ENCODE data around the gene OR14J1. TPM values are rescaled to one million over a fixed set of nuclear protein-coding genes. Genes with fewer than 3 reads are reported as not detected.
A peak's percentile ranks its signal among the peaks of the same experiment; 100 is the strongest.

Gene OR14J1
- total and polyA plus RNA-seq, 4 donors = 0.20 TPM; not detected in 3

DNA sequence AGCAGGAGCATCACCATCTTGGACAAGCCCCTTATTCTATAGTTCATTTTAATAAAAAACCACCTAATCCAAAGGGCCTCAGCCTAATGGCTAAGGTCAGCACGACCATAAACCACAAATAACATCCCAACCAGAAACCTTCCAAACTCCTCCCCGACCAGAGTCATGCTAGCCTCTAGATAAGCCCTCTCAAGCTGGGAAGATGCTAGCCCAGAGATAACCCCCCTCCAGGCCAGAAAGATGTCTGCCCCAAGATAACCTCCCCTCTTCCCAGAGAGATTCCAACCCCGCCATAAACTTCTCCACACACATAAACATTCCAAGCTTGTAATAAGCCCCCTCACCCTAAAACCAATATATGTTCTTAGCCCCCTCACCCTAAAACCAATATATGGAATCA, 38.5 kb upstream of the OR14J1 start:
- H3K9ac ChIP-seq (ENCODE audit: insufficient read depth in 1 of 2, low read length in 2 of 2) = no peak overlapping the region
- 61 to 79% methylated on average over 3 of the region's 3 CpGs for WGBS, 2 donors

DNA sequence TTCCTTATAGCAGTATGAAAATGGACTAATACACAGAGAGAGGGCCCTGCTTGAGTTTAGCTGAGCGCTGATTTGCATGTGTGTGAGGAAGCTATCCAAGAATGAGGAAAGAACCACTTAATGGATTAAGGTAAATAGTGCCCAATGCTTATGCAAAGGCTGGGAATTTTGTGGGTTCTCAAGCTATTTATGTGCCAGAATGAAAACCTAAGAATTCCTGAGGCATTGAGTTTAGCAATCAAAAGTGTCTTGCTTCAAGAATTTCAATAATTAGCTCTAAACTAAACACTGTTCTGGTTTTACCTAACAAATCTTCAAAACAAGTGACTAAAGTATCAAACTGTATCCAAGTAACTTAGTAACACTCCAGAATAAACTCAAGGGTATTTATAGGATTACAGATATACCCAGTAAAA, 7.0 kb upstream of the OR14J1 start:
- no peaks in the 10 kb centered on the region for H3K27me3 ChIP-seq (ENCODE audit: control insufficient read depth in 3 of 3, insufficient read depth in 3 of 3, low read length in 2 of 3)
- H3K36me3 ChIP-seq (ENCODE audit: control insufficient read depth in 4 of 4, insufficient read depth in 4 of 4, low read length in 4 of 4) = no peaks in the 10 kb centered on the region
- no peak overlapping the region for H3K4me3 ChIP-seq
- 69 to 92% methylated on average over 1 of the region's 1 CpG for WGBS, 2 donors
- H3K27ac ChIP-seq (ENCODE audit: low read depth in 1 of 2, low read length in 1 of 2) = no peak overlapping the region
- TF ChIP-seq, protein P1, sequence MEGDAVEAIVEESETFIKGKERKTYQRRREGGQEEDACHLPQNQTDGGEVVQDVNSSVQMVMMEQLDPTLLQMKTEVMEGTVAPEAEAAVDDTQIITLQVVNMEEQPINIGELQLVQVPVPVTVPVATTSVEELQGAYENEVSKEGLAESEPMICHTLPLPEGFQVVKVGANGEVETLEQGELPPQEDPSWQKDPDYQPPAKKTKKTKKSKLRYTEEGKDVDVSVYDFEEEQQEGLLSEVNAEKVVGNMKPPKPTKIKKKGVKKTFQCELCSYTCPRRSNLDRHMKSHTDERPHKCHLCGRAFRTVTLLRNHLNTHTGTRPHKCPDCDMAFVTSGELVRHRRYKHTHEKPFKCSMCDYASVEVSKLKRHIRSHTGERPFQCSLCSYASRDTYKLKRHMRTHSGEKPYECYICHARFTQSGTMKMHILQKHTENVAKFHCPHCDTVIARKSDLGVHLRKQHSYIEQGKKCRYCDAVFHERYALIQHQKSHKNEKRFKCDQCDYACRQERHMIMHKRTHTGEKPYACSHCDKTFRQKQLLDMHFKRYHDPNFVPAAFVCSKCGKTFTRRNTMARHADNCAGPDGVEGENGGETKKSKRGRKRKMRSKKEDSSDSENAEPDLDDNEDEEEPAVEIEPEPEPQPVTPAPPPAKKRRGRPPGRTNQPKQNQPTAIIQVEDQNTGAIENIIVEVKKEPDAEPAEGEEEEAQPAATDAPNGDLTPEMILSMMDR (IDR thresholded peaks at IDR 0.05; ENCODE audit: control extremely low read depth, extremely low read depth) = no peak
- no peak overlapping the region for H3K9ac ChIP-seq (ENCODE audit: insufficient read depth in 1 of 2, low read length in 2 of 2)
- DNase-seq (peak in 2 of 3 donors; percentile 28 to 65), ATAC-seq (ENCODE audit: insufficient read depth, low FRiP score) (peak; percentile 58)
- H3K4me1 ChIP-seq (ENCODE audit: control insufficient read depth in 5 of 5, insufficient read depth in 5 of 5, low read length in 5 of 5) = peaks cover 0 to 3% (median 0%) of the 10 kb centered on the region in 5 donors
- H3K9me3 ChIP-seq (ENCODE audit: control insufficient read depth in 4 of 4, insufficient read depth in 3 of 4, low read length in 3 of 4) = peaks cover 0 to 2% (median 0%) of the 10 kb centered on the region in 4 donors

More for the DNA sequence above, 38.5 kb upstream of the OR14J1 start:
- Histone ChIP-seq H3K4me1 (ENCODE audit: control insufficient read depth in 5 of 5, insufficient read depth in 5 of 5, low read length in 5 of 5) (no peaks in the 10 kb centered on the region), H3K27me3 (ENCODE audit: control insufficient read depth in 3 of 3, insufficient read depth in 3 of 3, low read length in 2 of 3) (no peaks in the 10 kb centered on the region), H3K36me3 (ENCODE audit: control insufficient read depth in 4 of 4, insufficient read depth in 4 of 4, low read length in 4 of 4) (no peaks in the 10 kb centered on the region), H3K4me3 (no peak overlapping the region), H3K27ac (ENCODE audit: low read depth in 1 of 2, low read length in 1 of 2) (no peak overlapping the region), H3K9me3 (ENCODE audit: control insufficient read depth in 4 of 4, insufficient read depth in 3 of 4, low read length in 3 of 4) (no peaks in the 10 kb centered on the region)
- ATAC-seq (ENCODE audit: insufficient read depth, low FRiP score) = no peak
- TF ChIP-seq, protein P1 (IDR thresholded peaks at IDR 0.05; ENCODE audit: control extremely low read depth, extremely low read depth) = no peak
- DNase-seq = no peak

GRCh38 chr6:29295181-29295585, 6.3 kb upstream of the OR14J1 start:
- H3K9ac ChIP-seq (ENCODE audit: insufficient read depth in 1 of 2, low read length in 2 of 2) = no peak overlapping the region
- TF ChIP-seq, protein P1 (IDR thresholded peaks at IDR 0.05; ENCODE audit: control extremely low read depth, extremely low read depth) = no peak
- peak overlapping the region in 1 of 2 donors; percentile 73 for H3K27ac ChIP-seq (ENCODE audit: low read depth in 1 of 2, low read length in 1 of 2)
- H3K4me3 ChIP-seq = no peak overlapping the region
- no peaks in the 10 kb centered on the region for H3K27me3 ChIP-seq (ENCODE audit: control insufficient read depth in 3 of 3, insufficient read depth in 3 of 3, low read length in 2 of 3)
- no peaks in the 10 kb centered on the region for H3K36me3 ChIP-seq (ENCODE audit: control insufficient read depth in 4 of 4, insufficient read depth in 4 of 4, low read length in 4 of 4)
- 81 to 91% methylated on average over 12 of the region's 12 CpGs for WGBS, 2 donors
- H3K9me3 ChIP-seq (ENCODE audit: control insufficient read depth in 4 of 4, insufficient read depth in 3 of 4, low read length in 3 of 4) = peaks cover 0 to 2% (median 0%) of the 10 kb centered on the region in 4 donors
- H3K4me1 ChIP-seq (ENCODE audit: control insufficient read depth in 5 of 5, insufficient read depth in 5 of 5, low read length in 5 of 5) = peaks cover 0 to 3% (median 0%) of the 10 kb centered on the region in 5 donors
- ATAC-seq (ENCODE audit: insufficient read depth, low FRiP score) (no peak), DNase-seq (no peak)

- Histone ChIP-seq H3K4me3 (no peak overlapping the region), H3K4me1 (ENCODE audit: control insufficient read depth in 5 of 5, insufficient read depth in 5 of 5, low read length in 5 of 5) (peaks cover 0 to 3% (median 0%) of the 10 kb centered on the region in 5 donors), H3K9me3 (ENCODE audit: control insufficient read depth in 4 of 4, insufficient read depth in 3 of 4, low read length in 3 of 4) (peaks cover 0 to 2% (median 0%) of the 10 kb centered on the region in 4 donors), H3K27ac (ENCODE audit: low read depth in 1 of 2, low read length in 1 of 2) (peak overlapping the region in 1 of 2 donors; percentile 73), H3K9ac (ENCODE audit: insufficient read depth in 1 of 2, low read length in 2 of 2) (no peak overlapping the region), H3K27me3 (ENCODE audit: control insufficient read depth in 3 of 3, insufficient read depth in 3 of 3, low read length in 2 of 3) (no peaks in the 10 kb centered on the region), H3K36me3 (ENCODE audit: control insufficient read depth in 4 of 4, insufficient read depth in 4 of 4, low read length in 4 of 4) (no peaks in the 10 kb centered on the region)
- ATAC-seq (ENCODE audit: insufficient read depth, low FRiP score) (no peak), DNase-seq (no peak)
- 90 to 93% methylated on average over 7 of the region's 7 CpGs for WGBS, 2 donors
- TF ChIP-seq, protein P1 (IDR thresholded peaks at IDR 0.05; ENCODE audit: control extremely low read depth, extremely low read depth) = no peak
These were observed 5.9 kb upstream of the OR14J1 start for GRCh38 chr6:29295623-29296022.
